ENCODE results near the gene SPTBN1. TPM values are rescaled to one million over a fixed set of nuclear protein-coding genes. Genes with fewer than 3 reads are reported as not detected.

The SPTBN1 gene
- total and polyA plus RNA-seq, 2 experiments from 2014 or later = 58.1 to 204 TPM

GRCh38 chr2:54478899-54479298 lies 22.8 kb downstream of the SPTBN1 start:
- no peaks in the 10 kb centered on the region for H3F3A ChIP-seq (replicated peaks; ENCODE audit: low read depth)
- H3K9me2 ChIP-seq (ENCODE audit: insufficient read depth) = no peaks in the 10 kb centered on the region
- H3K27ac ChIP-seq (ENCODE audit: low read depth) = no peak overlapping the region
- peaks cover 63% of the 10 kb centered on the region for H3K79me2 ChIP-seq (replicated peaks; ENCODE audit: insufficient read depth)
- no peak overlapping the region for H3K4me3 ChIP-seq
- TF ChIP-seq NANOG (IDR thresholded peaks at IDR 0.05; ENCODE audit: borderline replicate concordance) = no peak
- Mint-ChIP-seq H3K36me3 (ENCODE audit: low read depth) (peaks cover 5% of the 10 kb centered on the region; the same call in 1 of the 3 replicates), H3K27ac (no peak overlapping the region), H3K27me3 (ENCODE audit: insufficient read depth, low read depth, poor library complexity) (peaks cover 8% of the 10 kb centered on the region), H3K4me1 (peaks cover 26% of the 10 kb centered on the region; the same call in 2 of the 3 replicates), H3K9me3 (no peaks in the 10 kb centered on the region; the same call in 2 of the 3 replicates), H3K4me3 (no peak overlapping the region)
- 0 out of 2 replicates have a peak, but pooled peaks cover 7% of the 10 kb centered on the region for H3K4me1 ChIP-seq (ENCODE audit: insufficient read depth)
- H3K36me3 ChIP-seq (ENCODE audit: insufficient read depth) = no peaks in the 10 kb centered on the region
- no peak overlapping the region for H2AFZ ChIP-seq
- H3K4me2 ChIP-seq = no peak overlapping the region
- H4K20me1 ChIP-seq (replicated peaks; ENCODE audit: insufficient read depth) = no peaks in the 10 kb centered on the region; the same call in 1 of the 2 replicates
- ATAC-seq = no peak
- no peaks in the 10 kb centered on the region for H3K27me3 ChIP-seq (ENCODE audit: insufficient read depth)
- DNase-seq (ENCODE audit: low spot score) = no peak

- Histone ChIP-seq H4K20me1 (replicated peaks; ENCODE audit: insufficient read depth) (no peaks in the 10 kb centered on the region; the same call in 1 of the 2 replicates), H3F3A (replicated peaks; ENCODE audit: low read depth) (no peaks in the 10 kb centered on the region), H3K27ac (ENCODE audit: low read depth) (no peak overlapping the region), H2AFZ (no peak overlapping the region), H3K4me2 (no peak overlapping the region), H3K9me2 (ENCODE audit: insufficient read depth) (no peaks in the 10 kb centered on the region), H3K36me3 (ENCODE audit: insufficient read depth) (0 out of 2 replicates have a peak, but pooled peaks cover 2% of the 10 kb centered on the region), H3K27me3 (ENCODE audit: insufficient read depth) (no peaks in the 10 kb centered on the region), H3K4me3 (no peak overlapping the region), H3K4me1 (ENCODE audit: insufficient read depth) (0 out of 2 replicates have a peak, but pooled peaks cover 7% of the 10 kb centered on the region), H3K79me2 (replicated peaks; ENCODE audit: insufficient read depth) (peaks cover 62% of the 10 kb centered on the region)
- Mint-ChIP-seq H3K27ac (no peak overlapping the region), H3K27me3 (ENCODE audit: insufficient read depth, low read depth, poor library complexity) (peaks cover 8% of the 10 kb centered on the region), H3K4me1 (peaks cover 28% of the 10 kb centered on the region), H3K36me3 (ENCODE audit: low read depth) (peaks cover 10% of the 10 kb centered on the region), H3K4me3 (no peak overlapping the region), H3K9me3 (peaks cover 3% of the 10 kb centered on the region)
- DNase-seq (ENCODE audit: low spot score) = no peak
- ATAC-seq = no peak
- TF ChIP-seq EZH2 (IDR thresholded peaks at IDR 0.05; ENCODE audit: low read depth, unreplicated experiment) (no peak), NANOG (IDR thresholded peaks at IDR 0.05; ENCODE audit: borderline replicate concordance) (no peak), JUNB (IDR thresholded peaks at IDR 0.05; ENCODE audit: unreplicated experiment) (no peak), EZH2phosphoT487 (IDR thresholded peaks at IDR 0.05; ENCODE audit: unreplicated experiment) (no peak), STAT1 (IDR thresholded peaks at IDR 0.05; ENCODE audit: unreplicated experiment) (no peak), CREB1 (CRISPR knock-in tag; IDR thresholded peaks at IDR 0.05; ENCODE audit: low read depth) (no peak), POLR2AphosphoS5 (IDR thresholded peaks at IDR 0.05; ENCODE audit: low read depth) (no peak), ETS1 (IDR thresholded peaks at IDR 0.05) (no peak), ZNF331 (CRISPR knock-in tag; IDR thresholded peaks at IDR 0.05; ENCODE audit: low read depth) (no peak), REST (IDR thresholded peaks at IDR 0.05; ENCODE audit: unreplicated experiment) (no peak), CTCF (conservative IDR thresholded peaks at IDR 0.05; ENCODE audit: low read depth in 2 of 2) (no peak), ZNF114 (CRISPR knock-in tag; IDR thresholded peaks at IDR 0.05) (no peak)
Observed at GRCh38 chr2:54479424-54479823, 23.3 kb downstream of the SPTBN1 start.

All from GM23338 (cell line).